ENCODE results near the gene TSBP1. TPM values are rescaled to one million over a fixed set of nuclear protein-coding genes. Genes with fewer than 3 reads are reported as not detected.

TSBP1 gene
- total RNA-seq, 1 experiment from 2014 or later: not detected

DNA sequence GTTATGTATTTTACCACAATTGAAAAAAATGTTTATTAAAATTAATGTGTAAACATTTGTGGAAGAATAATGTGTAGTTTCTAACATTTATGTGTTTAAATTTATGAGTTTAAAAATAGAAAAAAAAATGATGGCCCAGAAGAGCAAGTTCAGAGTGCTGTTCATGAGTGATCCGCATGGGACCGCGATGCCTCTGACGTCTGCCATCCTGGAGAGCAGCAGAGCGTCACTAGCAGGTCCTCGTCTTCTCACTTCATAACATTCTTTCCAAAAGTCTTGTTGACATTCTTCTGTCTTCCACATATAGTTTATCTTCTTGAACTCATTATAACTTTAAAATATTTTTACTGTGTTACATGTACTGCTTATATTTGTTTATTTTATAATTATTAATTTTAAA is 19.8 kb upstream of the TSBP1 start:
- no peaks in the 10 kb centered on the region for H3K9me2 ChIP-seq (ENCODE audit: insufficient read depth)
- no peaks in the 10 kb centered on the region for H3K79me2 ChIP-seq (ENCODE audit: insufficient read depth, low read length)
- no TSS peak for BruUV-seq (replicated peaks)
- H2AFZ ChIP-seq (ENCODE audit: low read depth, low read length, poor library complexity, severe bottlenecking): no peak overlapping the region
- no peaks in the 10 kb centered on the region for H4K20me1 ChIP-seq (ENCODE audit: insufficient read depth)
- ChIA-PET CTCF (no interaction called here), POLR2A (no interaction called here), RAD21 (ENCODE audit: low non-redundant PET in 1 of 2, low total read pairs in 2 of 2, uncharacterized antibody in 2 of 2, unreplicated experiment in 2 of 2) (no interaction called here)
- H3K4me1 ChIP-seq (ENCODE audit: control insufficient read depth in 1 of 2, insufficient read depth in 2 of 2, low read length in 2 of 2): no peaks in the 10 kb centered on the region
- H3K27me3 ChIP-seq (ENCODE audit: insufficient read depth, low read length): peaks cover 4% of the 10 kb centered on the region; the same call in 1 of the 2 replicates
- no peak overlapping the region for H3K27ac ChIP-seq (ENCODE audit: low read depth, low read length)
- TF ChIP-seq SIN3A (IDR thresholded peaks at IDR 0.05; ENCODE audit: low read depth) (no peak), ZFX (IDR thresholded peaks at IDR 0.05) (no peak), ZBTB33 (IDR thresholded peaks at IDR 0.05; ENCODE audit: extremely low read depth, insufficient replicate concordance, low read length) (no peak), RAD21 (IDR thresholded peaks at IDR 0.05; ENCODE audit: low read depth) (no peak), ZNF274 (IDR thresholded peaks at IDR 0.05; ENCODE audit: low read depth, low read length) (no peak)
- no peak for DNase-seq (ENCODE audit: low read depth, low spot score)
- no peaks in the 10 kb centered on the region for H3K9me3 ChIP-seq (ENCODE audit: control insufficient read depth in 1 of 2, insufficient read depth in 1 of 2, low read depth in 1 of 2, low read length in 2 of 2)
- H3K9ac ChIP-seq (ENCODE audit: low read length): no peak overlapping the region
- H3K36me3 ChIP-seq (ENCODE audit: control insufficient read depth in 1 of 2, insufficient read depth in 2 of 2, low read length in 2 of 2): no peaks in the 10 kb centered on the region
- intact Hi-C loops (cut with micrococcal nuclease): no loop called here
- no peak overlapping the region for H3K4me2 ChIP-seq (ENCODE audit: low read length)
- H3K4me3 ChIP-seq (replicated peaks in 1 of 2; ENCODE audit: low read depth in 1 of 2, low read length in 2 of 2): no peak overlapping the region
- ATAC-seq: no peak

DNA sequence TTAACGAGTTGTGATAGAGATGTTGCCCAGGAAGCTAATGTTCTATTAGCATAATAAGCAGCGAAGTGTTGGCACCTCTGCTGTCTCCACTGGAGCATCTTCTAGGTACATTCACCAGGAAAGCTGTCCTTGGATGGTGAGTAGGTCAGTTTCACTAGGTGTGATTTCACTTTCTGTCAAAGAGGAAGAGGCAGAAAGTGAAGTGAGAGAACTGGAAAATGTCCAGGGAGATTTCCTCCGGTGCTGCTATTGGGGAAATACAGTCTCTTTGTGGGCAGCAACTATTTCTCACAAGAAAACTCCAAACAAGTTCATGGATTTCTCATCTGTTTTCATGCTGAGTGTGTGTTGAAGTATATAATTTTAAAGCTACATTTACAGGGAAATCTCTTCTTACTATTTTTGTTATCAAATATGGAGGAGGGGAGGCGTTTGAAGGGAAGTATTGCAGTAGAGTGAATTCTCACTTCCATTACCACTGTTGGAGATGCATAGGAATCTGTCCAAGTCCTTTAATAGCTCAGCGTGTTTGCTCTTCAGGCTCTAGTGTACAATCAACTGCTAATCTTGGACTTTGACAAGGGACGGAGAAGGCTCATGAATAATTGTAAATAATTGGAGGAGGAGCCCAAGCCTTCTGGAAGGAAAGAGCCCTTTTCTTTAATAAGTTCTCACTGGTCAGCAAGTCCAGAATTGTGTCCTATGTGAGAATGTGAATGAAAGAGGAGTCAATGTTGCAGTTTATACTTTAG is 16.1 kb upstream of the TSBP1 start:
- Histone ChIP-seq H3K27me3 (ENCODE audit: insufficient read depth, low read length) (peaks cover 4% of the 10 kb centered on the region; the same call in 1 of the 2 replicates), H3K27ac (ENCODE audit: low read depth, low read length) (no peak overlapping the region), H3K4me1 (ENCODE audit: control insufficient read depth in 1 of 2, insufficient read depth in 2 of 2, low read length in 2 of 2) (no peaks in the 10 kb centered on the region), H3K9ac (ENCODE audit: low read length) (no peak overlapping the region), H3K4me3 (replicated peaks in 1 of 2; ENCODE audit: low read depth in 1 of 2, low read length in 2 of 2) (no peak overlapping the region), H4K20me1 (ENCODE audit: insufficient read depth) (no peaks in the 10 kb centered on the region), H3K9me2 (ENCODE audit: insufficient read depth) (no peaks in the 10 kb centered on the region), H3K9me3 (ENCODE audit: control insufficient read depth in 1 of 2, insufficient read depth in 1 of 2, low read depth in 1 of 2, low read length in 2 of 2) (no peaks in the 10 kb centered on the region), H2AFZ (ENCODE audit: low read depth, low read length, poor library complexity, severe bottlenecking) (no peak overlapping the region), H3K4me2 (ENCODE audit: low read length) (no peak overlapping the region), H3K36me3 (ENCODE audit: control insufficient read depth in 1 of 2, insufficient read depth in 2 of 2, low read length in 2 of 2) (no peaks in the 10 kb centered on the region), H3K79me2 (ENCODE audit: insufficient read depth, low read length) (no peaks in the 10 kb centered on the region)
- DNase-seq (ENCODE audit: low read depth, low spot score) (no peak), ATAC-seq (no peak)
- intact Hi-C loops (cut with micrococcal nuclease): no loop called here
- ChIA-PET CTCF (interaction anchor here (1.3 kb wide), 1 partner anchor 480 kb away, joined by 3 read pairs; no protein-coding TSS in a partner anchor), POLR2A (no interaction called here), RAD21 (ENCODE audit: low non-redundant PET in 1 of 2, low total read pairs in 2 of 2, uncharacterized antibody in 2 of 2, unreplicated experiment in 2 of 2) (no interaction called here)
- no TSS peak for BruUV-seq (replicated peaks)
- TF ChIP-seq MAX (IDR thresholded peaks at IDR 0.05) (no peak), TCF7L2 (IDR thresholded peaks at IDR 0.05; ENCODE audit: borderline replicate concordance, extremely low read depth, insufficient read depth, insufficient read length) (no peak), SRF (IDR thresholded peaks at IDR 0.05; ENCODE audit: low read depth) (no peak), CBX3 (IDR thresholded peaks at IDR 0.05; ENCODE audit: low read depth) (no peak), ZNF274 (IDR thresholded peaks at IDR 0.05; ENCODE audit: low read depth, low read length) (no peak), ZBTB33 (IDR thresholded peaks at IDR 0.05; ENCODE audit: extremely low read depth, insufficient replicate concordance, low read length) (no peak), EZH2 (IDR thresholded peaks at IDR 0.05) (no peak)
- TF ChIP-seq, protein P1, sequence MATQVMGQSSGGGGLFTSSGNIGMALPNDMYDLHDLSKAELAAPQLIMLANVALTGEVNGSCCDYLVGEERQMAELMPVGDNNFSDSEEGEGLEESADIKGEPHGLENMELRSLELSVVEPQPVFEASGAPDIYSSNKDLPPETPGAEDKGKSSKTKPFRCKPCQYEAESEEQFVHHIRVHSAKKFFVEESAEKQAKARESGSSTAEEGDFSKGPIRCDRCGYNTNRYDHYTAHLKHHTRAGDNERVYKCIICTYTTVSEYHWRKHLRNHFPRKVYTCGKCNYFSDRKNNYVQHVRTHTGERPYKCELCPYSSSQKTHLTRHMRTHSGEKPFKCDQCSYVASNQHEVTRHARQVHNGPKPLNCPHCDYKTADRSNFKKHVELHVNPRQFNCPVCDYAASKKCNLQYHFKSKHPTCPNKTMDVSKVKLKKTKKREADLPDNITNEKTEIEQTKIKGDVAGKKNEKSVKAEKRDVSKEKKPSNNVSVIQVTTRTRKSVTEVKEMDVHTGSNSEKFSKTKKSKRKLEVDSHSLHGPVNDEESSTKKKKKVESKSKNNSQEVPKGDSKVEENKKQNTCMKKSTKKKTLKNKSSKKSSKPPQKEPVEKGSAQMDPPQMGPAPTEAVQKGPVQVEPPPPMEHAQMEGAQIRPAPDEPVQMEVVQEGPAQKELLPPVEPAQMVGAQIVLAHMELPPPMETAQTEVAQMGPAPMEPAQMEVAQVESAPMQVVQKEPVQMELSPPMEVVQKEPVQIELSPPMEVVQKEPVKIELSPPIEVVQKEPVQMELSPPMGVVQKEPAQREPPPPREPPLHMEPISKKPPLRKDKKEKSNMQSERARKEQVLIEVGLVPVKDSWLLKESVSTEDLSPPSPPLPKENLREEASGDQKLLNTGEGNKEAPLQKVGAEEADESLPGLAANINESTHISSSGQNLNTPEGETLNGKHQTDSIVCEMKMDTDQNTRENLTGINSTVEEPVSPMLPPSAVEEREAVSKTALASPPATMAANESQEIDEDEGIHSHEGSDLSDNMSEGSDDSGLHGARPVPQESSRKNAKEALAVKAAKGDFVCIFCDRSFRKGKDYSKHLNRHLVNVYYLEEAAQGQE (IDR thresholded peaks at IDR 0.05; ENCODE audit: low read depth): no peak

All from HCT116 (cell line).